ENCODE results near the gene USP34. TPM values are rescaled to one million over a fixed set of nuclear protein-coding genes. Genes with fewer than 3 reads are reported as not detected.
"Not testable (repeated sequence)": the region's sequence is repeated elsewhere in the genome, so short reads cannot be mapped to it uniquely, and the experiment has no call there.

The USP34 gene
- total RNA-seq, 1 donor from 2014 or later = 43.5 TPM

- DNase-seq (no peak), ATAC-seq (ENCODE audit: poor library complexity) (no peak)
- intact Hi-C loops (cut with DNase I) = no loop called here
Observed at GRCh38 chr2:61222567-61222966, 248.3 kb downstream of the USP34 start.

- DNase-seq (no peak), ATAC-seq (ENCODE audit: poor library complexity) (no peak)
- intact Hi-C loops (cut with DNase I) = no loop called here
Observed at GRCh38 chr2:61221819-61222218, 249.1 kb downstream of the USP34 start.

- intact Hi-C loops (cut with DNase I) = no loop called here
- DNase-seq = no peak
Observed at GRCh38 chr2:61220768-61221167, 250.1 kb downstream of the USP34 start.

GRCh38 chr2:61218817-61219170, 252.1 kb downstream of the USP34 start:
- intact Hi-C loops (cut with DNase I) = loop anchor here (10.0 kb wide), 1 partner anchor 656 kb away; no protein-coding TSS in a partner anchor
- DNase-seq = no peak
- no peak for ATAC-seq (ENCODE audit: poor library complexity)

More at GRCh38 chr2:61220768-61221167, 250.1 kb downstream of the USP34 start:
- no peak for ATAC-seq (ENCODE audit: poor library complexity)

- DNase-seq (no peak), ATAC-seq (ENCODE audit: poor library complexity) (no peak)
- intact Hi-C loops (cut with DNase I) = loop anchor here (10.0 kb wide), 1 partner anchor 657 kb away; no protein-coding TSS in a partner anchor
Observed at GRCh38 chr2:61218076-61218816, 252.6 kb downstream of the USP34 start.

- no peak for DNase-seq
- intact Hi-C loops (cut with DNase I) = loop anchor here (10.0 kb wide), 1 partner anchor 661 kb away; no protein-coding TSS in a partner anchor
- ATAC-seq (ENCODE audit: poor library complexity) = no peak
Observed at GRCh38 chr2:61214171-61214570, 256.7 kb downstream of the USP34 start.

GRCh38 chr2:61210332-61210981, 260.4 kb downstream of the USP34 start:
- ATAC-seq (ENCODE audit: poor library complexity) = no peak
- intact Hi-C loops (cut with DNase I) = loop anchor here (10.0 kb wide), 1 partner anchor 664 kb away; no protein-coding TSS in a partner anchor
- DNase-seq = no peak

GRCh38 chr2:61205132-61205531, 265.8 kb downstream of the USP34 start:
- intact Hi-C loops (cut with DNase I) = no loop called here
- no peak for ATAC-seq (ENCODE audit: poor library complexity)
- DNase-seq = no peak

GRCh38 chr2:61196671-61197070, 274.2 kb downstream of the USP34 start:
- intact Hi-C loops (cut with DNase I) = no loop called here
- no peak for DNase-seq
- ATAC-seq (ENCODE audit: poor library complexity) = no peak

GRCh38 chr2:61194646-61195045, 276.2 kb downstream of the USP34 start:
- ATAC-seq (ENCODE audit: poor library complexity); intact Hi-C loops (cut with DNase I); DNase-seq: not testable (repeated sequence)

- DNase-seq (no peak), ATAC-seq (ENCODE audit: poor library complexity) (no peak)
- intact Hi-C loops (cut with DNase I) = no loop called here
Observed at GRCh38 chr2:61193670-61194561, 277.0 kb downstream of the USP34 start.

GRCh38 chr2:61187085-61187484, 283.8 kb downstream of the USP34 start:
- ATAC-seq (ENCODE audit: poor library complexity) = no peak
- no peak for DNase-seq
- intact Hi-C loops (cut with DNase I) = no loop called here

GRCh38 chr2:61185231-61185728, 285.6 kb downstream of the USP34 start:
- DNase-seq = no peak
- intact Hi-C loops (cut with DNase I) = no loop called here
- no peak for ATAC-seq (ENCODE audit: poor library complexity)

GRCh38 chr2:61184263-61184662, 286.6 kb downstream of the USP34 start:
- DNase-seq (no peak), ATAC-seq (ENCODE audit: poor library complexity) (no peak)
- intact Hi-C loops (cut with DNase I) = no loop called here

- ATAC-seq (ENCODE audit: poor library complexity) (no peak), DNase-seq (no peak)
- intact Hi-C loops (cut with DNase I) = no loop called here
Observed at GRCh38 chr2:61183795-61184194, 287.1 kb downstream of the USP34 start.

GRCh38 chr2:61182059-61182383, 288.9 kb downstream of the USP34 start:
- DNase-seq = no peak
- intact Hi-C loops (cut with DNase I) = no loop called here
- ATAC-seq (ENCODE audit: poor library complexity) = no peak

- ATAC-seq (ENCODE audit: poor library complexity) = no peak
- DNase-seq = no peak
- intact Hi-C loops (cut with DNase I) = no loop called here
Observed at GRCh38 chr2:61181382-61182058, 289.4 kb downstream of the USP34 start.

- no peak for DNase-seq
- no peak for ATAC-seq (ENCODE audit: poor library complexity)
- intact Hi-C loops (cut with DNase I) = no loop called here
Observed at GRCh38 chr2:61180686-61181085, 290.2 kb downstream of the USP34 start.

Measured in Right ventricle myocardium superior (tissue), 1 donor.